ENCODE measurements around the gene PDE8A. TPM values are rescaled to one million over a fixed set of nuclear protein-coding genes. Genes with fewer than 3 reads are reported as not detected.

Gene PDE8A
- total and polyA plus RNA-seq, 2 of the 13 experiments (the other 11 are each of a cell fraction or from before 2014, with no cell fraction given) = 26.3 to 48.5 TPM

- TF ChIP-seq HDAC6 (IDR thresholded peaks at IDR 0.05; ENCODE audit: low read depth, low read length) = no peak
- TF ChIP-seq CHCHD3 (CRISPR knock-in tag; IDR thresholded peaks at IDR 0.05) = no peak
- no peak for TF ChIP-seq KDM2A (CRISPR knock-in tag; IDR thresholded peaks at IDR 0.05; ENCODE audit: borderline replicate concordance, low read depth)
These were observed 41.3 kb downstream of the PDE8A start (continued) for GRCh38 chr15:85022860-85023403.

- DNase-seq (ENCODE audit: low spot score) (no peak), FAIRE-seq (no peak), ATAC-seq (no peak)
- intact Hi-C loops (cut with micrococcal nuclease; ENCODE audit: unreplicated experiment) (no loop called here), in situ Hi-C loops (cut with HindIII; ENCODE audit: extremely low pct_ligation_motif_present, low pct_unique_long_range_greater_than_20kb) (no loop called here)
- Histone ChIP-seq H3K27me3 (ENCODE audit: control insufficient read depth in 1 of 2, insufficient read depth in 2 of 2, low read length in 2 of 2) (no peaks in the 10 kb centered on the region), H3K9ac (ENCODE audit: insufficient read depth, low read depth, low read length) (no peak overlapping the region), H3K4me3 (replicated peaks in 1 of 3; ENCODE audit: insufficient read depth in 1 of 3, low read depth in 2 of 3, low read length in 3 of 3) (no peak overlapping the region), H2AFZ (ENCODE audit: low read length) (no peak overlapping the region), H3K9me3 (ENCODE audit: low read length) (no peaks in the 10 kb centered on the region), H3K79me2 (ENCODE audit: insufficient read depth, low read length) (peaks cover 92% of the 10 kb centered on the region), H3K4me1 (ENCODE audit: insufficient read depth, low read length) (peaks cover 61% of the 10 kb centered on the region), H4K20me1 (ENCODE audit: insufficient read depth, low read length) (no peaks in the 10 kb centered on the region; the same call in 1 of the 2 replicates), H3K36me3 (replicated peaks in 1 of 2; ENCODE audit: control insufficient read depth in 1 of 2, insufficient read depth in 2 of 2, low read length in 2 of 2) (no peaks in the 10 kb centered on the region), H3K27ac (ENCODE audit: extremely low read length, insufficient read depth, low read length) (peak overlapping the region; percentile 51), H3K4me2 (ENCODE audit: low read depth, low read length) (peak overlapping the region; percentile 48; the same call in 1 of the 2 replicates)
- CTCF ChIA-PET (ENCODE audit: low intra/inter-chr PET ratio, low total read pairs) = no interaction called here
- POLR2A ChIA-PET = no interaction called here
- BruUV-seq (replicated peaks) = no TSS peak
- 87% methylated on average over 3 of the region's 3 CpGs for whole genome bisulfite sequencing (ENCODE audit: low lambda C conversion rate)
- no peak for TF ChIP-seq RELA (CRISPR knock-in tag; IDR thresholded peaks at IDR 0.05)
- TF ChIP-seq ERF (CRISPR knock-in tag; IDR thresholded peaks at IDR 0.05) = no peak
- no peak for TF ChIP-seq PATZ1 (CRISPR knock-in tag; IDR thresholded peaks at IDR 0.05)
- no peak for TF ChIP-seq GMEB1 (CRISPR knock-in tag; IDR thresholded peaks at IDR 0.05; ENCODE audit: borderline replicate concordance)
- TF ChIP-seq DBP (CRISPR knock-in tag; IDR thresholded peaks at IDR 0.05; ENCODE audit: not compliant biosample characterization) = no peak
- TF ChIP-seq BORCS8-MEF2B (CRISPR knock-in tag; IDR thresholded peaks at IDR 0.05) = no peak
- no peak for TF ChIP-seq PAX8 (CRISPR knock-in tag; IDR thresholded peaks at IDR 0.05; ENCODE audit: borderline replicate concordance)
- no peak for TF ChIP-seq GMEB2 (CRISPR knock-in tag; IDR thresholded peaks at IDR 0.05; ENCODE audit: low read depth)
- no peak for TF ChIP-seq E2F2 (CRISPR knock-in tag; IDR thresholded peaks at IDR 0.05; ENCODE audit: borderline replicate concordance)
- TF ChIP-seq ZNF276 (CRISPR knock-in tag; IDR thresholded peaks at IDR 0.05; ENCODE audit: low read depth) = no peak
These were observed 42.3 kb downstream of the PDE8A start for GRCh38 chr15:85024003-85024402.
